HG02943 (cell line): ENCODE data around the gene ARID3A.
"Not testable (repeated sequence)": the region's sequence is repeated elsewhere in the genome, so short reads cannot be mapped to it uniquely, and the experiment has no call there.

Experiments
- ATAC-seq: cut with Tn5 transposase; IDR thresholded peaks from one replicate; pipeline ENCODE4 v1.9.1; 2021; ENCODE audit warnings: mild to moderate bottlenecking, low read depth, moderate library complexity; ENCODE audit not compliant: unreplicated experiment

The ARID3A gene

GRCh38 chr19:925526-926322 is at the start of gene ARID3A:
Gene ARID3A, plus strand, starts transcription at chr19:926035. Its CDS starts 3,494 bp downstream, at chr19:929529.
- ATAC-seq, result peak; percentile 54

DNA sequence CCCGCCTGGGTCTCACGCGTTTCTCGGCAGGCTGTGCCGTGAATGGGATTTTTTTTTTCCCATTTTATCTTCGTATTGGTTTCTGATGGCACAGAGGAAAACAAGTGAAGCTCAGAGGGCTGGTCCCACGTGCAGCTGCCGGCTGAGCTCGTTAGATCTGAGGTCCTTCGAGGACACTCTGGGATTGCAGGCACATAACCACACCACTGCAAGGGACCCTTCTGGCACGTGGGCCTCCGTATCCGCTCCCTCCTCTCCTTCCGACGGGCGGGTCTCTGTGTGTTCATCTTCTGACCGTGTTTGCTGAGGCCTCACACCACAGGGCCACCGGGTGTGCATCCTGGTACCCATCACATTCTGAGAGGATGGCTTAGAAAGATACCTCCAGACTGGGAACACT is 49.7 kb upstream of the ARID3A start:
- ATAC-seq, result no peak

DNA sequence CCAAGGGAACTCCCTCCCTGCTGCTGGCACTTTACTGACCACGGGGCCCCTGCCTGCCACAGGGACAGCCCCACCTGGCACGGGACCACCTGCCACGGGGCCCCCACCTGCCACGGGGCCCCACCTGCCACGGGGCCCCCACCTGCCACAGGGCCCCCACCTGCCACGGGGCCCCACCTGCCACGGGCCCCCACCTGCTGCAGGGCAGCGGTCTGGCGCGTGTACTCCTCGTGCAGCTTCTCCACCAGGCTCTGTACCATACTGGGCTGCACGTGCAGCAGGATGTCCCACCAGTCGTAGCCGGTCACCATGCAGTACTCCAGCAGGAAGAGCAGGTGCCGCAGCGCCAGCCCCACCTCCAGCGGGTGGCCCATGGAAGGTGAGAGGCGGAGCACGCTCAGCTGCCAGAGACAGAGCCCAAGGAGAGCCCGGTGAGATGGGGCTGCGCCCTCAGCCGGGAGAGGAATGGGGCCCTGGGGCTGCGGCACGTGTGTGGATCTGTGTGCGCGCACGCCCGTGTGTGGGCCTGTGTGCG is 49.0 kb upstream of the ARID3A start:
- ATAC-seq, result no peak

- not testable (repeated sequence) for ATAC-seq
These were observed 47.7 kb upstream of the ARID3A start for GRCh38 chr19:877992-878660.

DNA sequence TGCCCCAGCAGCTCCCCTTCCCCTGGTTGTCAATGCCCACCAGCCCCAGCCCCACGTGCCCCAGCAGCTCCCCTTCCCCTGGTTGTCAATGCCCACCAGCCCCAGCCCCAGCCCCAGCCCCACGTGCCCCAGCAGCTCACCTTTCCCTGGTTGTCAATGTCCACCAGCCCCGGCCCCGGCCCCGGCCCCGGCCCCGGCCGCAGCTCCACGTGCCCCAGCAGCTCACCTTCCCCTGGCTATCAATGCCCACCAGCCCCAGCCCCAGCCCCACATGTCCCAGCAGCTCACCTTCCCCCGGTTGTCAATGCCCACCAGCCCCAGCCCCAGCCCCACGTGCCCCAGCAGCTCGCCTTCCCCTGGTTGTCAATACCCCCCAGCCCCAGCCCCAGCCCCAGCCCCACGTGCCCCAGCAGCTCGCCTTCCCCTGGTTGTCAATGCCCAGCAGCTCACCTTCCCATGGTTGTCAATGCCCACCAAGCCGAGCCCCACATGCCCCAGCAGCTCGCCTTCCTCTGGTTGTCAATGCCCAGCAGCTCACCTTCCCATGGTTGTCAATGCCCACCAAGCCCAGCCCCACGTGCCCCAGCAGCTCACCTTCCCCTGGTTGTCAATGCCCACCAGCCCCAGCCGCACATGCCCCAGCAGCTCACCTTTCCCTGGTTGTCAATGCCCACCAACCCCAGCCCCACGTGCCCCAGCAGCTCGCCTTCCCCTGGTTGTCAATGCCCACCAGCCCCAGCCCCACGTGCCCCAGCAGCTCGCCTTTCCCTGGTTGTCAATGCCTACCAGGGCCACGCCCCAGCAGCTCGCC is 46.9 kb upstream of the ARID3A start:
- ATAC-seq, result not testable (repeated sequence)

- ATAC-seq, result no peak
These were observed 46.0 kb upstream of the ARID3A start for GRCh38 chr19:879711-880438.

GRCh38 chr19:881385-882071 is 44.3 kb upstream of the ARID3A start:
- no peak for ATAC-seq

DNA sequence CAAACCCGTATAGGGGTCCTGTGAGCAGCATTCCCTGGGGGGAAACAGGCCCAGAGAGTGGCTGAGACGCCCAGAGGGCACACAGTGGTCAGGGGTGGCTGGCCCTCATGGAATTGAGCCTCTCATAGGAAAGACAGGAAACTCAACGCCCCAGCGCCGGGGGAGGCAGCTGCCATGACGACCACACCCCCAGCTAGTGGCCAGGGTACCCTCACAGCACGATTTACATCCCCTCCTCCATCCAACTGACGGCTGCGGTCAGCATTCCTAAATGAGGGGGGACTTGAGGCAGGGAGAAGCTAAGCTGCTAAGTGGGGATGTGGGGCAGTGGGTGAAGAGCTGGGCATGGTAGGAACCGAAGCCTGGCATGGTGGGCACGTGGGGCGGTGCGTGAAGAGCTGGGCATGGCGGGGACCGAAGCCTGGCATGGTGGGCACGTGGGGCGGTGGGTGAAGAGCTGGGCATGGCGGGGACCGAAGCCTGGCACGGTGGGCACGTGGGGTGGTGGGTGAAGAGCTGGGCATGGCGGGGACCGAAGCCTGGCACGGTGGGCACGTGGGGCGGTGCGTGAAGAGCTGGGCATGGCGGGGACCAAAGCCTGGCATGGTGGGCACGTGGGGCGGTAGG is 42.9 kb upstream of the ARID3A start:
- no peak for ATAC-seq

GRCh38 chr19:883661-884211 is 42.1 kb upstream of the ARID3A start:
- no peak for ATAC-seq

DNA sequence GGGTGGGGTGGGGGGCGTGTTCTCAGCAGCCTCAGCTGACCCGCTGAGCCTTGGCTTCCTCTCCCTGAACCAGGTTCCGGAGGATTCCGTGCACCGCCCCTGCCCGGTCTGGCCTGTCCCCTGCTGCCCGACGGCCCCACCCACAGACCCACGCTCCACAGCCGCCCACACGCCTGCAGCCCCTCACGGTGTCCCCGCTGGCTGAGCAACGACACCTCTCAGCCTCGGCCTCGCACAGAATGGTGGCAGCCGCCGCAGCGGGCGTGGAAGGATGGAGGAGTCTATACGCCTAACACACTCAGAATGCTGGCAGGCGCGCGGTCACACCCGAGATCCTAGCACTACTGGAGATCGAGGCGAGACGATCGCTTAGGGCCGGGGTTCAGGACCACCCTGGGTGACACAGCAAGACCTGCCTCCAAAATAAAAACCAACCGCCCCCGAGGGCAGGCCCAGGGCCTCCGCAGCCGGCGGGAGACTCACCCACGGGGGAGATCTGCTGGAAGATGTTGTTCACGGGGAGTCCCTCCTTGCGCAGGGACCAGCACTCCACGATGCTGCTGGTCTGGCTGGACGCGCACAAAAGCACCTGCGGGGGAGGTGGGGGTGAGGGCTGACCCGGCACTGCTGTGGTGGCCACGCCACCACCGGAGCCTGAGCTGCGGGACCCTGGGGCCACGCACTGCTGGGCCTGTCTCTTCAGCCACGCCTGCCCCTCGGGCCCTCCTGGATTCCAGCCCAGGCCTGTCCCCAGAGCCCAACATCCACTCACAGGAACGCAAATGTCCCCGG is 41.2 kb upstream of the ARID3A start:
- ATAC-seq, result no peak

DNA sequence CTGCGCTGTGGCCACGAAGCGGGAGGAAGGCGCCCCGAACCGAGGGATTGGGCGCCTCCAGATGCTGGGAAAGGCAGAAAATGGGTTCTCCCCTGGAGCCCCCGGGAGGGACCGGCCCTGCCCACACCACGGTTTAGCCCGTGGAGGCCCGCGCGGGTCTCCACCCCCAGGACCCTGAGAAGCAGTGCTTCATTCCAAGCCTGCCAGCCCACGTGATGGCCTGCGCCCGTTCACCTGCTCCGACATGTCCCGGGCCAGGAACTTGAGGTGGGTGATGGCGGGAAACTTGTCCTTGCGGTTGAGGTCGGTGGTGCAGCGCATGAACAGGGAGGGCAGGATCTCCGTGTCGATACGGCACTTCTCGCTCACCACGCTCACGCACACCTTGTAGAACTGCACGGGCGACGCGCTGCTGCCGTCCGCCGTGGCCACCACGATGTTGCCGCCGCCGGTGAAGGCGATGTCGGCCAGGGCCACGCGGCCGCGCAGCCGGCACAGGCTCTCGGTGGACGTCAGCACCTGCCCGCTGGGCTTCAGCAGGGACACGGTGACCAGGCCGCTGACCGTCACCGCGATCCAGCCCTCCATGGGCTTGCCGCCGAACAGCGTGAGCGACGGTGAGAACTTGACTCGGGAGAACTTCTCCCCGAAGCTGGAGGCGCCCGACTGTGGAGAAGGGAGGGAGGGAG is 40.2 kb upstream of the ARID3A start:
- ATAC-seq, result no peak

GRCh38 chr19:887072-887471 is 38.8 kb upstream of the ARID3A start:
- no peak for ATAC-seq

DNA sequence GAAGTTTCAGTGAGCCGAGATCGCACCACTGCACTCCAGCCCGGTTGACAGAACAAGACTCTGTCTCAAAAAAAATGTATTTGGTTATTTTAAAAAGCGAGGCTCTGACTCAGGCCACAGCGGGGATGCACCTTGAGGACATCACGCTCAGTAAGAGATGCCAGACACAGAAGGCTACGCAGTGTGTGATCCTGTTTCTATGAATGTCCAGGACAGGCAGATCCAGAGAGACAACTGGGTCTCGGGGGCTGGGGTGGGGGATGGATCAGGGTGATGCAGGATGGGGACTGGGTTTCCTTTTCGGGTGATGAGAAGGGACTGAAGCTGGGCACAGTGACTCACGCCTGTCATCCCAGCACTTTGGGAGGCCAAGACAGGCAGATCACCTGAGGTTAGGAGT is 38.2 kb upstream of the ARID3A start:
- no peak for ATAC-seq

DNA sequence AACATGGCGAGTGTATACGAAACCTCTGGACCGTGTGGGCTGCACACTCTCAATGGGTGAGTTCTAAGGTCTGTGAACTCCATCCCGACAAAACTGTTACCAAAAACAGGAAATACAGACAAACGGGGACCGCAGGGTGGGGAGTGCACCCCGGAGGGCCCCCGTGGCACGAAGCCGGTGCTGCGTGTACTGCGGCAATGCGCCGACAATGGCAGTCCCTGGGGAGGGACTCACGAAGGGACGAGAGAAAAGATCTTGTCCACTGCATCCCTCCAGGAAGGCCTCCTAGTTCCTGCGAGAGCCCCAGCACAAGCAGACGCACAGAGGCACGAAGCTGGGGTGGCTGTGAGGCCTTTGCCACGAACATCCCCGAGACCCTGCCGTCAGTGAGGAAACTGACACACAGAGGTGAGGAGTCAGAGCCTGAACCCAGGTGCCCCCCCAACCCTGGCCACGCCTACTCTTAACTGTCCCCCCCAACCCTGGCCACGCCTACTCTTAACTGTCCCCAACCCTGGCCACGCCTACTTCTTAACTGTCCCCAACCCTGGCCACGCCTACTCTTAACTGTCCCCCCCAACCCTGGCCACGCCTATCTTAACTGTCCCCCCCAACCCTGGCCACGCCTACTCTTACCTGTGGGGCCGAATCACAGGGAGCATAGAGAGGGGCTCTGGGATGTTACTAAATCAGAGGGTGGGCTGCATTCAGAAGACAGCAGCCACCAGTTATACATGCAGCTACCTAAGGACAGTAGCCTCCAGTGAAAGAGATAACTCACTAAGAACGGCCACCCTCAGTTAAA is 37.1 kb upstream of the ARID3A start:
- no peak for ATAC-seq

DNA sequence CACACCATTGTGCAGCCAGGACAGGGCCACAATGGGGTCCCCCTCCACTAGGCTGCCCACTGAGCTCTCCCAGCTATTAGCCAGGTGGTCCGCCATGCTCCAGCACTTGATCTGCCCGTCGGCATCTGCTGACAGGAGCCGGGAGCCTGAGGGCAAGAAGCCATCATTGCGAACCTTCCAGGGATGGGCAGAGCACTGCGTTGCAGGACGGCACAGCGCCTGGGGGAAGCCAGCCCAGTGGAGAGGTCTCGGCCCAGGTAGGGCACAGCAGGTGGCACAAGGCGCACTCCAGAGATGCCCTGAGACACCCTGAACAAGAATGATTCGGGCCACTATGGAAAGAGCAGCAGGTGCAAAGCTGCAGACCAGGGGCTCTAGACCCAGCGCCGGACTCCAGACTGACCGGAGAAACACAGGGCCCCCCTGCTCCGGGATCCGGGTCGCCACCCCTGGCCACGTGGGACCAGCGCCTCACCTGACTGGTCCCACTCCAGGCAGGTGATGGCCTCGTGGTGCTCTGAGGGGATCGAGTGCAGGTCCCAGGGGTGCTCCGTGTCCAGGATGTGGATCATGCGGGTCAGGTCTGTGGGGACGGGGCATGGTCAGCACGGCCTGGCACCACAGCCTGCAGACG is 36.1 kb upstream of the ARID3A start:
- ATAC-seq, result no peak

GRCh38 chr19:890831-891230 is 35.0 kb upstream of the ARID3A start:
- no peak for ATAC-seq
